NCI-H2107 (cell line): ENCODE data around the gene TRIM7.
"Not testable (repeated sequence)": the region's sequence is repeated elsewhere in the genome, so short reads cannot be mapped to it uniquely, and the experiment has no call there.

Experiments
- DNase-seq: peaks from one replicate; lab custom pipeline; 2025; lab: John Stamatoyannopoulos, UW

The TRIM7 gene

DNA sequence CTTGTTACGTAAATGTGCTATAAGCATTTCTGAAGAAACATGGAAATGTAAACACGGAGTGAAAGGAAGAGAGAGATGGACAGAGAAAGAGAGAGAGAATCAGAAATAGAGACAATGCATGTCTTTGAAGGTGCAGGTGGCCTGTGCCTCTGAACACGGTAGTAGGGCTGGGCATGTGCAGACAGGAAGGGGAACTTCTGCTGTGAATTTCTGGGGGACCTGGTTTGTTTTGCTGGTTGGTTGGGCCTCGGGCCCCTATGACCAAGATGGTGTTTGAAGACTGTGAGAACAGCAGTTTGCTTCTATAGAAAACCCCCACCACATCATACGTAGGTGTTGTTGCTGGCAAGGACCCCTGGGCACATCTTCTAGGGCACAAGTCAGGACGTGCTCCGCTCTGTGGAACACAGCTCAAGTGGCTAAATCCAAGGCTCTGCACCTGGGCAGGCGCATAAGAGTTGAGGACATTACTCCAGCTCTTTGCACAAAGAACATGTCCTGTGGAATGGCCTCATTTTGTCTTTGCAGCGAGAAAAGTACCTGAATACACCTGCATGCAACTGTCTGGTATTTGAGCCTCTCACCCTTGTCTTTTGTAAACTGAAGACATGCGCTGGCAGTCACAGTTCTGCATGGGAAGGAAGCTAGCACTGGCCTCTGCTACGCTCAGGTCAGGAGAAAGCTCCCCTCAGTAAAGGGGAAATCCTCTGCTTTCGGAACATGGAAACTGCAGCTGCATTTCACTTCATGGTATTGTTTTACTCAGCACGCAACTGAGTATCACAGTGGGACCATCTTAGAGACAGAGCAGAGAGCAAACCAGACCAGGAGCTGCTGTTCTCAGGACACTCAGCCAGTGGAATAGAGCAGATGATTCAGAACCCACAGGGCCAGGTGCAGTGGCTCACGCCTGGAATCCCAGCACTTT, 54.9 kb downstream of the TRIM7 start:
- DNase-seq: no peak

DNA sequence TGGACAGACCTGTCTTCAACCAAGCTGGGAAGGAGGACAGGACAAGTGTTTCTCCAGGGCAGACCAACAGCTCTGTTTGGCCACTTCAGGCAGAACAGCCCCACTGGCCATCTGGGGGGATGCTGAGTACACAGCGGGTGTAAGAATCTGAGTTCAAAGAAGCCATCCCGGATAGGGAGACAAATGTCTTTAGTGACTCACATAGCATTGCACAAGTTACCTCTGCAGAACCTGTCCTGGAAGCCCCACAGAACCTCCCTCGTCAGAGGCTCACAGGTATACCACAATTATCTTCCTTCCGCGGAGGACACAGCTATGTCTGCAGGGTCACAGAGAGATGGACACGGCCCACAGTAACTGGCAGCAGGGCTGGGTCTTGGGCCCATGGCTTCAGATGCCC, 55.6 kb downstream of the TRIM7 start:
- DNase-seq: no peak

DNA sequence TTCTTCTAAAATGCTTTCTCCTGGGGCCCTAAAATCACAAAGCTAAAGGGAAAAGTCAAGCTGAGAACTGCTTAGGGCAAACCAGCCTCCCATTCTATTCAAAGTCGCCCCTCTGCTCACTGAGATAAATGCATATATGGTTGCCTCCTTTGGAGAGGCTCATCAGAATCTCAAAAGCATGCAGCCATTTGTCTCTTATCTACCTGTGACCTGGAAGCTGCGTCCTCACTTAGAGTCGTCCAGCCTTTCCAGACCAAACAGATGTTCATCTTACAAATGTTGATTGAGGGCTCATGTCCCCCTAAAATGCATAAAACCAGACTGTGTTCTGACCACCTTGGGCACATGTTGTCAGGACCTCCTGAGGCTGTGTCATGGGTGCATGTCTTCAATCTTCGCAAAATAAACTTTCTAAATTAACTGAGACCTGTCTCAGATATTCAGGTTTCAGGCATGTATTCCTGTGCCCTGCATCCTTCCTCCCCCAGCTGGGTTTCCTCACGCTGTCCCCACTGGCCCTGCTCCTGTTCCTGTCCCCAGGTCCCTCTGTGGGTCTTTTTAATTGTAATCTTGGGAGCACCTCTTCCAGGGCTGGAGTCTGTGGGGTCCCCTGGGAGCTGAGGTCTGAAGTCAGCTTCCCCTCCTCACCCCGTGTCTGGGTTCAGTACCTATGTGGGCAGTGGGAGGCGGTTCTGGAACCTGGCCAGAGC, 57.9 kb downstream of the TRIM7 start, which contains the start of gene OR2V2:
OR2V2 (plus strand) TSS at position 660 of the 710 bp plus-strand sequence. CDS start 7,357 bp downstream, outside the sequence.
- DNase-seq: not testable (repeated sequence)

DNA sequence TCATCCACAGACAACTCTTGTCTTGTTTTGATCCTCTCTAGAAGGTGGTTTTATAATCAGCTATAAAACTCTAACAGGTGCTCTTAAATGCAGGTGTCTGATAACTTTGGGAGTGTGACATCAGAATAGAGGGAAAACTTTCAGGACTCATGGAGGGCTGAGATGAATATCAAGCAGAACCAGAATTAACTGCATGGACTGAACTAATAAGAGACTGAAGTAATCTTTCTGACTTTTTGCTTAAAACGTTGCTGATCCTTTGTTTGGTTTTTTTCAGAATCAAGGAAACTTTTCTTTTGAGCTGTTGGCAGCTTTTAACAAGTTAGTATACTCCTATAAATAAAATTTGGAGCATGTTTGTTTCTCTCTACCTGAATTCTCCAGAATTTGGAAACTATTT, 59.9 kb downstream of the TRIM7 start:
- no peak for DNase-seq
